A673 (cell line): ENCODE measurements around the gene AKIRIN1. TPM values are rescaled to one million over a fixed set of nuclear protein-coding genes. Genes with fewer than 3 reads are reported as not detected.
A peak's percentile ranks its signal among the peaks of the same experiment; 100 is the strongest.
"Not testable (repeated sequence)": the region's sequence is repeated elsewhere in the genome, so short reads cannot be mapped to it uniquely, and the experiment has no call there.

Source experiments
- BruUV-seq: library from RNA; stranded (reverse); fragments of 400-500 nt; replicated peaks from 2 replicates; lab custom pipeline; 2021; lab: Mats Ljungman, UMichigan
- CTCF ChIA-PET: fragments of 300-600 bp; sonication (Branson Sonifier 250); formaldehyde crosslinking; loops from one replicate; lab custom pipeline; 2022; ENCODE audit warnings: antibody characterized with exemption; lab: Charles Lee
- POLR2A ChIA-PET: fragments of 300-600 bp; sonication (Branson Sonifier 250); formaldehyde crosslinking; loops from one replicate; lab custom pipeline; 2022; ENCODE audit warnings: antibody characterized with exemption; ENCODE audit not compliant: low non-redundant PET; lab: Charles Lee
- DNase-seq: peaks from one replicate; pipeline ENCODE4 v3.0.0-alpha.2; 2015; ENCODE audit warnings: low spot score
- H3K27ac ChIP-seq: fragments of 200-600 bp; sonication (generic); 2 replicates; pipeline ENCODE4 v1.5.1; 2016; ENCODE audit warnings: mixed run types, low read depth, mild to moderate bottlenecking, mixed read lengths, antibody characterized with exemption, low read length; ENCODE audit not compliant: poor library complexity, severe bottlenecking
- H3K27me3 ChIP-seq: fragments of 200-600 bp; sonication (generic); replicated peaks from 2 replicates; pipeline ENCODE4 v1.6.1; 2017; ENCODE audit warnings: mixed run types, low read depth, mild to moderate bottlenecking, mixed read lengths, antibody characterized with exemption, low read length; ENCODE audit not compliant: insufficient read depth, poor library complexity
- H3K36me3 ChIP-seq: fragments of 200-600 bp; sonication (generic); 2 replicates; pipeline ENCODE4 v1.6.1; 2016; ENCODE audit warnings: mixed run types, mild to moderate bottlenecking, mixed read lengths, antibody characterized with exemption, low read length; ENCODE audit not compliant: insufficient read depth, poor library complexity, severe bottlenecking
- H3K4me1 ChIP-seq: fragments of 200-600 bp; sonication (generic); 2 replicates; pipeline ENCODE4 v1.6.1; 2017; ENCODE audit warnings: mixed run types, mild to moderate bottlenecking, mixed read lengths, antibody characterized with exemption, low read length; ENCODE audit not compliant: insufficient read depth, poor library complexity, severe bottlenecking
- H3K4me3 ChIP-seq: fragments of 200-600 bp; sonication (generic); 2 replicates; pipeline ENCODE4 v1.5.1; 2016; ENCODE audit warnings: low read depth, mixed run types, mild to moderate bottlenecking, mixed read lengths, low read length; ENCODE audit not compliant: poor library complexity, severe bottlenecking
- H3K9me3 ChIP-seq: fragments of 200-600 bp; sonication (generic); 2 replicates; pipeline ENCODE4 v1.6.1; 2016; ENCODE audit warnings: mixed run types, low read depth, mild to moderate bottlenecking, mixed read lengths, antibody characterized with exemption, low read length; ENCODE audit not compliant: poor library complexity, severe bottlenecking
- CTCF ChIP-seq: fragments of 300-800, 200-600 bp; sonication (generic); conservative IDR thresholded peaks from 2 replicates; pipeline ENCODE4 v1.5.1; 2017; ENCODE audit warnings: low read depth, mild to moderate bottlenecking, antibody characterized with exemption, low read length, moderate library complexity, mixed read lengths
- EZH2 ChIP-seq: fragments of 200-600 bp; sonication (generic); IDR thresholded peaks from 2 replicates; pipeline ENCODE4 v1.6.1; 2017; ENCODE audit warnings: borderline replicate concordance, low read depth, mild to moderate bottlenecking, mixed read lengths, antibody characterized with exemption, low read length; ENCODE audit not compliant: poor library complexity, severe bottlenecking
- intact Hi-C: fragments of 100-400 bp; cut with micrococcal nuclease; formaldehyde crosslinking; loops from one replicate; pipeline ENCODE4 v1.10.0; 2022; ENCODE audit not compliant: unreplicated experiment
- total RNA-seq: library from RNA; stranded (reverse); gene quantifications from 2 replicates; pipeline ENCODE4 v1.2.3, GENCODE V29; 2021

AKIRIN1 gene
- total RNA-seq, 1 experiment from 2014 or later: 87.0 TPM

GRCh38 chr1:39047374-39048229 lies 56.5 kb downstream of the AKIRIN1 start:
- ChIA-PET POLR2A (interaction anchor here (0.6 kb wide), 1 partner anchor 345 kb away, joined by 15 read pairs; no protein-coding TSS in a partner anchor), CTCF (no interaction called here)
- DNase-seq: peak; percentile 27
- BruUV-seq: no TSS peak
- TF ChIP-seq CTCF: no peak
- no peak for TF ChIP-seq EZH2
- Histone ChIP-seq H3K27ac (no peak overlapping the region), H3K4me1 (no peaks in the 10 kb centered on the region), H3K4me3 (no peak overlapping the region), H3K9me3 (no peaks in the 10 kb centered on the region), H3K27me3 (no peaks in the 10 kb centered on the region), H3K36me3 (no peaks in the 10 kb centered on the region)
- intact Hi-C loops: no loop called here

GRCh38 chr1:39048745-39049370 lies 57.8 kb downstream of the AKIRIN1 start:
- DNase-seq: no peak
- peak overlapping the region; percentile 23 for H3K27ac ChIP-seq
- ChIA-PET POLR2A (no interaction called here), CTCF (interaction anchor here (0.6 to 0.7 kb wide), 2 partner anchors 26 to 621 kb away, joined by 3 read pairs; no protein-coding TSS in a partner anchor)
- H3K27me3 ChIP-seq: no peaks in the 10 kb centered on the region
- intact Hi-C loops: no loop called here
- no peaks in the 10 kb centered on the region for H3K4me1 ChIP-seq
- no TSS peak for BruUV-seq
- no peaks in the 10 kb centered on the region for H3K36me3 ChIP-seq
- H3K9me3 ChIP-seq: no peaks in the 10 kb centered on the region
- no peak overlapping the region for H3K4me3 ChIP-seq
- no peak for TF ChIP-seq EZH2
- TF ChIP-seq CTCF: no peak

GRCh38 chr1:39050001-39050400 lies 58.9 kb downstream of the AKIRIN1 start:
- BruUV-seq: no TSS peak
- intact Hi-C loops: no loop called here
- Histone ChIP-seq H3K27ac (no peak overlapping the region), H3K27me3 (no peaks in the 10 kb centered on the region), H3K4me1 (no peaks in the 10 kb centered on the region), H3K4me3 (no peak overlapping the region), H3K36me3 (no peaks in the 10 kb centered on the region), H3K9me3 (no peaks in the 10 kb centered on the region)
- POLR2A ChIA-PET: no interaction called here
- CTCF ChIA-PET: no interaction called here
- no peak for DNase-seq
- TF ChIP-seq CTCF: no peak
- no peak for TF ChIP-seq EZH2

GRCh38 chr1:39051193-39051850 lies 60.2 kb downstream of the AKIRIN1 start:
- POLR2A ChIA-PET, H3K9me3 ChIP-seq, CTCF ChIA-PET, DNase-seq, H3K27me3 ChIP-seq, intact Hi-C loops, H3K27ac ChIP-seq, H3K36me3 ChIP-seq, BruUV-seq, H3K4me1 ChIP-seq, H3K4me3 ChIP-seq: not testable (repeated sequence)
